K562 (cell line): Measurements from ENCODE around the gene ZNF503. TPM values are rescaled to one million over a fixed set of nuclear protein-coding genes. Genes with fewer than 3 reads are reported as not detected.

Experiments
- ARHGAP35 ChIP-seq: fragments of 450-650 bp; IDR thresholded peaks from 2 replicates; pipeline ENCODE4 v1.6.1; 2018; ENCODE audit not compliant: partially characterized antibody
- ATF3 ChIP-seq, 2 experiments: fragments of 450-650 bp in 1 of 2; sonication (generic) in 1 of 2; formaldehyde crosslinking in 1 of 2; IDR thresholded peaks in 1 of 2; conservative IDR thresholded peaks in 1 of 2; 2 replicates each; pipeline versions ENCODE4 v1.6.1 to v1.8.1; 2016 to 2023; ENCODE audit warnings: mild to moderate bottlenecking in 2 of 2, moderate library complexity in 2 of 2, inconsistent platforms in 1 of 2, missing genetic modification reagents in 1 of 2
- CBX3 ChIP-seq, 2 experiments: IDR thresholded peaks; 1 replicate in 1 of 2; 2 replicates in 1 of 2; pipeline ENCODE4 v1.6.1; 2012; ENCODE audit warnings: inconsistent platforms in 2 of 2, low read length in 2 of 2, borderline replicate concordance in 1 of 2, control low read depth in 1 of 2
- CEBPB ChIP-seq: fragments of 450-650 bp; IDR thresholded peaks from 2 replicates; pipeline ENCODE4 v1.6.1; 2016; ENCODE audit warnings: missing genetic modification characterization, missing compliant biosample characterization
- CTBP1 ChIP-seq: fragments of 450-650 bp; IDR thresholded peaks from 2 replicates; pipeline ENCODE4 v1.6.1; 2016; ENCODE audit warnings: borderline replicate concordance
- MCM3 ChIP-seq: fragments of 450-650 bp; IDR thresholded peaks from 2 replicates; pipeline ENCODE4 v1.6.1; 2016
- MIER1 ChIP-seq: fragments of 450-650 bp; IDR thresholded peaks from 2 replicates; pipeline ENCODE4 v1.6.1; 2016; ENCODE audit warnings: antibody characterized with exemption, mild to moderate bottlenecking, low read depth
- RB1 ChIP-seq: fragments of 450-650 bp; IDR thresholded peaks from 2 replicates; pipeline ENCODE4 v1.6.1; 2017; ENCODE audit warnings: low read depth, mild to moderate bottlenecking
- SRSF1 ChIP-seq: fragments of 200-400 bp; formaldehyde crosslinking; IDR thresholded peaks from 2 replicates; pipeline ENCODE4 v1.6.1; 2017; ENCODE audit warnings: mild to moderate bottlenecking, low read depth, low read length, moderate library complexity
- TSC22D4 ChIP-seq: fragments of 450-650 bp; IDR thresholded peaks from 2 replicates; pipeline ENCODE4 v1.6.1; 2016; ENCODE audit warnings: missing genetic modification characterization, missing biosample characterization, control low read depth
- ZNF263 ChIP-seq: sonication (generic); formaldehyde crosslinking; IDR thresholded peaks from 2 replicates; pipeline ENCODE4 v1.8.0; 2022; ENCODE audit warnings: mild to moderate bottlenecking, missing genetic modification reagents, borderline replicate concordance
- polyA plus RNA-seq, 8 experiments: library from polyadenylated mRNA; depleted of rRNA in 4 of 8; stranded (reverse) in 5 of 8; unstranded in 3 of 8; fragments of >200 nt; fragmentation: Nextera tagmentation in 2 of 8; fragmentation: Illumina TruSeq in 1 of 8; extraction: Ambion mirVana in 2 of 8; extraction: Trizol in 1 of 8; gene quantifications; 2 replicates each; pipeline versions ENCODE4 v1.2.1 to v1.2.3, GENCODE V29; 2011 to 2014; ENCODE audit warnings: inconsistent platforms in 1 of 8, missing spikeins in 1 of 8
- total RNA-seq, 7 experiments: library from RNA; depleted of rRNA in 6 of 7; stranded (reverse); fragments of >200 nt in 6 of 7; fragmentation: Illumina TruSeq in 2 of 7; extraction: Trizol in 2 of 7; gene quantifications; 2 replicates each; pipeline versions ENCODE4 v1.2.1 to v1.2.3, GENCODE V29; 2011 to 2021; ENCODE audit warnings: low replicate concordance in 1 of 7
- TF ChIP-seq, protein P1 (sequence below): fragments of 450-650 bp; IDR thresholded peaks from 2 replicates; pipeline ENCODE4 v1.6.1; 2016; ENCODE audit warnings: mild to moderate bottlenecking, moderate library complexity
- TF ChIP-seq, protein P2 (sequence below): fragments of 450-650 bp; conservative IDR thresholded peaks from 2 replicates; pipeline ENCODE4 v1.6.1; 2016; ENCODE audit warnings: missing genetic modification characterization, low read depth, mild to moderate bottlenecking, control low read depth, missing compliant biosample characterization

ZNF503 gene
- total and polyA plus RNA-seq, 9 of the 15 experiments (the other 6 are each of a cell fraction or from before 2014, with no cell fraction given) = not detected

DNA sequence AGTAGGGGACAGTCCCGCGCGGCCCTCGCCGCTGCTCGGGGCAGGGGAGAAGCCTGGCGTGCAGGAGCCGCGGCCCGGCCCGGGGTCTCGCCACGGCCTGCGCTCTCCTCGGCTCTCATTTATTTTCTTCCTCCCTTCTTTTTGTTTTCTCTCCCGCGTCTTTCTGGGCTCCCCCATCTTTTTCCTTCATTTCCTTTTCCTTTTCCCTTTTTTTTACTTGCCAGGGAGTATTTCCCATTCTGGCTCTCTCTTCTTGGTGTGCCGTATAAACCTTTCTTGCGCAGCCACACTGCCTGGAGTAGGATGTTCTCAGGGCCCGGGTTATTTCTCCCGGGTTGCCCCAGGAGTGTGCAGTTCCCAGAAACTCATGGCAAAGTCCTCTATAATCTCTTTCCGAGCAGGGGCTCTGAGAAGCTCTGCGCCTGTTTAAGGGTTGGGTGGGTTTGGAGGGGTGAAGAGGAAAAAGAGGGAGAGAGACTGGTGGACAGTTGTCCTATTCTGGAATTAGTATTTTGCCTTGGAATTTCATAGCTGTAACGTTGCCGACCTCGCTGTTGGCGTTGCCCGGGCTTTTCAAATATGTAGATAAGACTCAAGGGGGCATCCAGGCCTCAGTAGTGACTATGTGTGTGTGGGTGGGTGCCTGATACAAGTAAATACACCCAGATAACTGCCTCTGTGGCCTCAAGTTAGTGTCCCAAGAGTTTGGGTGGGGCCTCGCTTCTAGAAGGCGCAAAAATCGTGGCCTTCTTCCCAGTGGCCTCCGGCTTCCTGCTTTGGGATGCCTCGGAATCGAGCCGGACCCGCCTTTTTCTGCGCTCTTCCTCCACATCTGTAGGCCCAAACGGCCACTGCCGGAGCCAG lies 4.3 kb upstream of the ZNF503 start (continued):
- TF ChIP-seq, protein P1, sequence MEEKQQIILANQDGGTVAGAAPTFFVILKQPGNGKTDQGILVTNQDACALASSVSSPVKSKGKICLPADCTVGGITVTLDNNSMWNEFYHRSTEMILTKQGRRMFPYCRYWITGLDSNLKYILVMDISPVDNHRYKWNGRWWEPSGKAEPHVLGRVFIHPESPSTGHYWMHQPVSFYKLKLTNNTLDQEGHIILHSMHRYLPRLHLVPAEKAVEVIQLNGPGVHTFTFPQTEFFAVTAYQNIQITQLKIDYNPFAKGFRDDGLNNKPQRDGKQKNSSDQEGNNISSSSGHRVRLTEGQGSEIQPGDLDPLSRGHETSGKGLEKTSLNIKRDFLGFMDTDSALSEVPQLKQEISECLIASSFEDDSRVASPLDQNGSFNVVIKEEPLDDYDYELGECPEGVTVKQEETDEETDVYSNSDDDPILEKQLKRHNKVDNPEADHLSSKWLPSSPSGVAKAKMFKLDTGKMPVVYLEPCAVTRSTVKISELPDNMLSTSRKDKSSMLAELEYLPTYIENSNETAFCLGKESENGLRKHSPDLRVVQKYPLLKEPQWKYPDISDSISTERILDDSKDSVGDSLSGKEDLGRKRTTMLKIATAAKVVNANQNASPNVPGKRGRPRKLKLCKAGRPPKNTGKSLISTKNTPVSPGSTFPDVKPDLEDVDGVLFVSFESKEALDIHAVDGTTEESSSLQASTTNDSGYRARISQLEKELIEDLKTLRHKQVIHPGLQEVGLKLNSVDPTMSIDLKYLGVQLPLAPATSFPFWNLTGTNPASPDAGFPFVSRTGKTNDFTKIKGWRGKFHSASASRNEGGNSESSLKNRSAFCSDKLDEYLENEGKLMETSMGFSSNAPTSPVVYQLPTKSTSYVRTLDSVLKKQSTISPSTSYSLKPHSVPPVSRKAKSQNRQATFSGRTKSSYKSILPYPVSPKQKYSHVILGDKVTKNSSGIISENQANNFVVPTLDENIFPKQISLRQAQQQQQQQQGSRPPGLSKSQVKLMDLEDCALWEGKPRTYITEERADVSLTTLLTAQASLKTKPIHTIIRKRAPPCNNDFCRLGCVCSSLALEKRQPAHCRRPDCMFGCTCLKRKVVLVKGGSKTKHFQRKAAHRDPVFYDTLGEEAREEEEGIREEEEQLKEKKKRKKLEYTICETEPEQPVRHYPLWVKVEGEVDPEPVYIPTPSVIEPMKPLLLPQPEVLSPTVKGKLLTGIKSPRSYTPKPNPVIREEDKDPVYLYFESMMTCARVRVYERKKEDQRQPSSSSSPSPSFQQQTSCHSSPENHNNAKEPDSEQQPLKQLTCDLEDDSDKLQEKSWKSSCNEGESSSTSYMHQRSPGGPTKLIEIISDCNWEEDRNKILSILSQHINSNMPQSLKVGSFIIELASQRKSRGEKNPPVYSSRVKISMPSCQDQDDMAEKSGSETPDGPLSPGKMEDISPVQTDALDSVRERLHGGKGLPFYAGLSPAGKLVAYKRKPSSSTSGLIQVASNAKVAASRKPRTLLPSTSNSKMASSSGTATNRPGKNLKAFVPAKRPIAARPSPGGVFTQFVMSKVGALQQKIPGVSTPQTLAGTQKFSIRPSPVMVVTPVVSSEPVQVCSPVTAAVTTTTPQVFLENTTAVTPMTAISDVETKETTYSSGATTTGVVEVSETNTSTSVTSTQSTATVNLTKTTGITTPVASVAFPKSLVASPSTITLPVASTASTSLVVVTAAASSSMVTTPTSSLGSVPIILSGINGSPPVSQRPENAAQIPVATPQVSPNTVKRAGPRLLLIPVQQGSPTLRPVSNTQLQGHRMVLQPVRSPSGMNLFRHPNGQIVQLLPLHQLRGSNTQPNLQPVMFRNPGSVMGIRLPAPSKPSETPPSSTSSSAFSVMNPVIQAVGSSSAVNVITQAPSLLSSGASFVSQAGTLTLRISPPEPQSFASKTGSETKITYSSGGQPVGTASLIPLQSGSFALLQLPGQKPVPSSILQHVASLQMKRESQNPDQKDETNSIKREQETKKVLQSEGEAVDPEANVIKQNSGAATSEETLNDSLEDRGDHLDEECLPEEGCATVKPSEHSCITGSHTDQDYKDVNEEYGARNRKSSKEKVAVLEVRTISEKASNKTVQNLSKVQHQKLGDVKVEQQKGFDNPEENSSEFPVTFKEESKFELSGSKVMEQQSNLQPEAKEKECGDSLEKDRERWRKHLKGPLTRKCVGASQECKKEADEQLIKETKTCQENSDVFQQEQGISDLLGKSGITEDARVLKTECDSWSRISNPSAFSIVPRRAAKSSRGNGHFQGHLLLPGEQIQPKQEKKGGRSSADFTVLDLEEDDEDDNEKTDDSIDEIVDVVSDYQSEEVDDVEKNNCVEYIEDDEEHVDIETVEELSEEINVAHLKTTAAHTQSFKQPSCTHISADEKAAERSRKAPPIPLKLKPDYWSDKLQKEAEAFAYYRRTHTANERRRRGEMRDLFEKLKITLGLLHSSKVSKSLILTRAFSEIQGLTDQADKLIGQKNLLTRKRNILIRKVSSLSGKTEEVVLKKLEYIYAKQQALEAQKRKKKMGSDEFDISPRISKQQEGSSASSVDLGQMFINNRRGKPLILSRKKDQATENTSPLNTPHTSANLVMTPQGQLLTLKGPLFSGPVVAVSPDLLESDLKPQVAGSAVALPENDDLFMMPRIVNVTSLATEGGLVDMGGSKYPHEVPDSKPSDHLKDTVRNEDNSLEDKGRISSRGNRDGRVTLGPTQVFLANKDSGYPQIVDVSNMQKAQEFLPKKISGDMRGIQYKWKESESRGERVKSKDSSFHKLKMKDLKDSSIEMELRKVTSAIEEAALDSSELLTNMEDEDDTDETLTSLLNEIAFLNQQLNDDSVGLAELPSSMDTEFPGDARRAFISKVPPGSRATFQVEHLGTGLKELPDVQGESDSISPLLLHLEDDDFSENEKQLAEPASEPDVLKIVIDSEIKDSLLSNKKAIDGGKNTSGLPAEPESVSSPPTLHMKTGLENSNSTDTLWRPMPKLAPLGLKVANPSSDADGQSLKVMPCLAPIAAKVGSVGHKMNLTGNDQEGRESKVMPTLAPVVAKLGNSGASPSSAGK = no peak
- TF ChIP-seq CEBPB (tag) (no peak), CBX3 (IDR thresholded peaks at IDR 0.05; ENCODE audit: borderline replicate concordance in 1 of 2, low read length in 2 of 2) (no peak), ZNF263 (no peak), MCM3 (no peak), ATF3 (IDR thresholded peaks at IDR 0.05) (no peak), ATF3 (CRISPR knock-in tag; conservative IDR thresholded peaks at IDR 0.05) (no peak), MIER1 (no peak), ARHGAP35 (no peak), RB1 (no peak), SRSF1 (no peak), TSC22D4 (no peak), CTBP1 (no peak)
- TF ChIP-seq, protein P2, sequence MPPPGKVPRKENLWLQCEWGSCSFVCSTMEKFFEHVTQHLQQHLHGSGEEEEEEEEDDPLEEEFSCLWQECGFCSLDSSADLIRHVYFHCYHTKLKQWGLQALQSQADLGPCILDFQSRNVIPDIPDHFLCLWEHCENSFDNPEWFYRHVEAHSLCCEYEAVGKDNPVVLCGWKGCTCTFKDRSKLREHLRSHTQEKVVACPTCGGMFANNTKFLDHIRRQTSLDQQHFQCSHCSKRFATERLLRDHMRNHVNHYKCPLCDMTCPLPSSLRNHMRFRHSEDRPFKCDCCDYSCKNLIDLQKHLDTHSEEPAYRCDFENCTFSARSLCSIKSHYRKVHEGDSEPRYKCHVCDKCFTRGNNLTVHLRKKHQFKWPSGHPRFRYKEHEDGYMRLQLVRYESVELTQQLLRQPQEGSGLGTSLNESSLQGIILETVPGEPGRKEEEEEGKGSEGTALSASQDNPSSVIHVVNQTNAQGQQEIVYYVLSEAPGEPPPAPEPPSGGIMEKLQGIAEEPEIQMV (tag) = no peak
